GM18909 (cell line): ENCODE measurements around the gene RBCK1.

Experiments
- ATAC-seq: cut with Tn5 transposase; IDR thresholded peaks from one replicate; pipeline ENCODE4 v1.9.1; 2021; ENCODE audit warnings: mild to moderate bottlenecking; ENCODE audit not compliant: unreplicated experiment, poor library complexity

Gene RBCK1

DNA sequence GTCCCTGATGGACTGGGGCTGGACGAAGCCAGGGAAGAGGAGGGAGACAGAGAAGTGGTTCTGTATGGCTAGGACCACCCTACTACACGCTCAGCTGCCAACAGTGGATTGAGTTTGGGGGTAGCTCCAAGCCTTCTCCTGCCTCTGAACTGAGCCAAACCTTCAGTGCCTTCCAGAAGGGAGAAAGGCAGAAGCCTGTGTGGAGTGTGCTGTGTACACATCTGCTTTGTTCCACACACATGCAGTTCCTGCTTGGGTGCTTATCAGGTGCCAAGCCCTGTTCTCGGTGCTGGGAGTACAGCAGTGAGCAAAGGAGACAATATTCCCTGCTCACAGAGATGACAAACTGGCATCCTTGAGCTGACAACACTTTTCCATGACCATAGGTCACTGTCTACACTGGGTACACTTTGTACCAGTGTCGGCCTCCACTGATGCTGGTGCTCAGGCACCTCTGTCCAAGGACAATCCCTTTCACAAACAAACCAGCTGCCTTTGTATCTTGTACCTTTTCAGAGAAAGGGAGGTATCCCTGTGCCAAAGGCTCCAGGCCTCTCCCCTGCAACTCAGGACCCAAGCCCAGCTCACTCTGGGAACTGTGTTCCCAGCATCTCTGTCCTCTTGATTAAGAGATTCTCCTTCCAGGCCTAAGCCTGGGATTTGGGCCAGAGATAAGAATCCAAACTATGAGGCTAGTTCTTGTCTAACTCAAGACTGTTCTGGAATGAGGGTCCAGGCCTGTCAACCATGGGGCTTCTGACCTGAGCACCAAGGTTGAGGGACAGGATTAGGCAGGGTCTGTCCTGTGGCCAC lies 11.3 kb upstream of the RBCK1 start:
- ATAC-seq = no peak

- no peak for ATAC-seq
Measured at GRCh38 chr20:397432-398237, 10.5 kb upstream of the RBCK1 start.

DNA sequence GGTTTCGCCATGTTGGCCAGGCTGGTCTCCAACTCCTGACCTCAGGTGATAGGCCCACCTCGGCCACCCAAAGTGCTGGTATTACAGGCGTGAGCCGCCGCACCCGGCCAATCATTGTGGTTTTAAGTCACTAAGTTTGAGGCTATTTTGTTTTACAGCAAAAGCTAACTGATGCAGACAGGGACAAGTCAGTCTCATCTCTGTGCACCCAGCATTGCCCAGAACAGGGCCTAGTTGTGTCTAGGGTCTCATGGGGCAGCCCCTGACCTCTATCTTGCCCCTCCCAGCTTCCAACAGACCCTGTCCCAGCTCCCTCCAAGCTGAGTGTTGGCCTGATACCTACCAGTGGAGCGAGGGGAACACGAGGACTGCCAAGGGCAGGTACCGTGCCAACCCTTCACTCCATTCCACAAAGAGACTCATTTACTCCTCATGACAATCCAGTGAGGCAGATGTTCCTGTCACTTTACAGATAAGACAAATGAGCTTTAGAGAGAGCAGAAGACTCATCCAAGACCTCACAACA lies 8.9 kb upstream of the RBCK1 start:
- ATAC-seq = no peak

- ATAC-seq = no peak
Measured at GRCh38 chr20:400128-400453, 8.0 kb upstream of the RBCK1 start.

DNA sequence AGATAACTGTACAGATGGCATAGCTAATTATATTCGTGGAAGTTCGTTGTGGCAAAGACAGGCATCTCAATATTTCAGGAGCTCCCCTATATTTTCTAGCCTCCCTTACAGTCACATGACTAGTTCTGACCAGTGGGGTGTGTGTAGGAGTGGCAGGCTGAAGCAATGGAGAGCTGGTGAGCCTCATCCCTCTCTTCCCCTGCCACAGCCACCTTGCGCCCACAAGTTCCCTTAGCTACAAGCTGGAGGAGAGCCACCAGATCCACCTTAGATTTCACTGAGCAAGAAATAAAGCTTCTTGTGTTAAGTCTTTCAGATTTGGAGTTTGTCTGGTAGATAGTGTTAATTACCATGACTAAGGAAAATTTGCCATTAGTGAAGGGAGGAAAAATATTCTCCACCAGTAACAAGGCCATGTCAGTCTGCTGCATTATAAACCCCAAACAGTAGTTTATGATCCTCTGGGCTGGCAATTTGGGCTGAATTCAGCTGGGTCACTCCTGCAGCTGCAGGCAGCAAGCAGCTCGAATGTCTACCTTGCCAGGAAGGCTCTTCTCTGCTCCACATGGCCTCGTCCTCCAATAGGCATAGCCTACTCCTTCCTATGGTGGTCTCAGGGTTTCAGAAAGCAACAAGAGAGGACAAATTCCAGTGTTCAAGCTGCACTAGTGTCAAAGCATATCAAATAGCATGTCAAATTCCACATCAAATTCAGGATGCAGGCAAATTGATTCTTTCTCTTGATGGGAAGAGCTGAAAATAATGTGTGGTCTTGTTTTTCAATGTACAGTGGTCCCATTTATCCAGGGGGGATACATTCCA lies 7.4 kb upstream of the RBCK1 start:
- ATAC-seq = no peak

- ATAC-seq = no peak
Measured at GRCh38 chr20:401682-402495, 6.2 kb upstream of the RBCK1 start.

- no peak for ATAC-seq
Measured at GRCh38 chr20:402496-402885, 5.6 kb upstream of the RBCK1 start.

DNA sequence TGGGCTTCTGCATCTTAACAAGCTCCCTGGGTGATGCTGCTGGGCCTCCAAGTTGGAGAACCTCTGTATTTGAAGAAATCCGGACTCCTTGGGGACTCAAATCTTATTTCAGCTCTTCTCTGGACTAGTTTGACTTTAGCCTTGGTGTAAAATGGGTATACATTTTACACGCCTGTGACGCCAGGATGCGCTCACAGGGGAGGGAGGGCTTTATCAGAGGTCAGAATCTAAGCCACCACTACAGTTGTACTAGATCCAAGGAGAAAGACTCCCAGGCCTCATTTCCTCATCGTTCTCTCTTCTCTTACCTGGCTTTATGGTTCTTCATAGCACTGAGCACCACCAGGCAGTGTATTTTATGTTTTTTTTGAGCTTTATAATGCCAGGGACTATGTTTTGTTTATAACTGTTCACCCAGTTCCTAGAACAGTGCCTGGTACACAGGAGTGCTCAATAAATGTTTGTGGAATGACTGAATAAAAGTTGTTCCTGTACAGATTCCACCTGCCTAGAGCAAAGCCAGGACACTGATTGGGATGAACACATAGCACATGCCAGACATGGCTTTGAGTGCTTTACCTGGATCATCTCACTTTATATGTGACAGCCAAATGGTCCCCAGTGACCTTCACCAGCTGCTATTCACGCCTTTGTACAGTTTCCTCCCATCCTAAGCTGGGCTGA lies 5.1 kb upstream of the RBCK1 start:
- ATAC-seq = no peak

- no peak for ATAC-seq
Measured at GRCh38 chr20:403582-403957, 4.5 kb upstream of the RBCK1 start.

- no peak for ATAC-seq
Measured at GRCh38 chr20:404088-404487, 4.0 kb upstream of the RBCK1 start.

DNA sequence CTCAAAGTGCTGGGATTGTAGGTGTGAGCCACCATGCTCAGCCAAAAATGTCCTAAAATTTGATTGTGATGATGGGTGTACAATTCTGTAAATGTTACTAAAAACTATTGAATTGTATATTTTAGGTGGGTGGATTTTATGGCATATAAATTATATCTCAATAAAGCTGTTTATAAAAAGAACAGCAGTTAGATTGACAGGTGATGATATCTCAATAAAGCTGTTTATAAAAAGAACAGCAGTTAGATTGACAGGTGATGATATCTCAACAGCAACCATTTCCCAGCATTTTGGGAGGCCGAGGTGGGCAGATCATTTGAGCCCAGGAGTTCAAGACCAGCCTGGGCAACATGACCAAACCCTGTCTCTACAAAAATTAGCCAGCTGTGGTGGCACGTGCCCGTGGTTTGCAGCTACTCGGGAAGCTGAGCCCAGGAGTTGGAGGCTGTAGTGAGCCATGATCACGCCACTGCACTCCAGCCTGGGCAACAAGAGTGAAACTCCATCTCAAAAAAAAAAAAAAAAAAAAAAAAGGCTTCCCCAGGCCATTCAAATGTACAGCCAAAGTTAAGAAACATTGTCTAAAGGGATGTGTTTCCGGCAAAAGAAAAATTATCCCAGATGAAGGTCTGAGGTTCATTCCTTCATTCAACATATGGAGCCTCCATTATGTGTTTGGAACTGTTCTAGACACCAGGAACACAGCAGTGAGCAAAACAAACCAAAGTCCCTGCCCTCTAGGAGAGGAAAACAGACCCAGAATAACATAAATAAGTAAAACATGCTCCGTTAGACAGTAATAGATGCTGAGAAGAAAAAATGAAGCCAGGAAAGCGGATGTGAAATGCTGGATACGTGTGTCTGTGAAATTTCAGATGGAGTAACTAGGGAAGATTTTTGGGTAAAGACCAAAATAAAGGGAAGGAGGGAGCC lies 1.6 kb upstream of the RBCK1 start:
- ATAC-seq = no peak

GRCh38 chr20:407133-407952 lies 756 bp upstream of the RBCK1 start:
- ATAC-seq = peak; percentile 69

DNA sequence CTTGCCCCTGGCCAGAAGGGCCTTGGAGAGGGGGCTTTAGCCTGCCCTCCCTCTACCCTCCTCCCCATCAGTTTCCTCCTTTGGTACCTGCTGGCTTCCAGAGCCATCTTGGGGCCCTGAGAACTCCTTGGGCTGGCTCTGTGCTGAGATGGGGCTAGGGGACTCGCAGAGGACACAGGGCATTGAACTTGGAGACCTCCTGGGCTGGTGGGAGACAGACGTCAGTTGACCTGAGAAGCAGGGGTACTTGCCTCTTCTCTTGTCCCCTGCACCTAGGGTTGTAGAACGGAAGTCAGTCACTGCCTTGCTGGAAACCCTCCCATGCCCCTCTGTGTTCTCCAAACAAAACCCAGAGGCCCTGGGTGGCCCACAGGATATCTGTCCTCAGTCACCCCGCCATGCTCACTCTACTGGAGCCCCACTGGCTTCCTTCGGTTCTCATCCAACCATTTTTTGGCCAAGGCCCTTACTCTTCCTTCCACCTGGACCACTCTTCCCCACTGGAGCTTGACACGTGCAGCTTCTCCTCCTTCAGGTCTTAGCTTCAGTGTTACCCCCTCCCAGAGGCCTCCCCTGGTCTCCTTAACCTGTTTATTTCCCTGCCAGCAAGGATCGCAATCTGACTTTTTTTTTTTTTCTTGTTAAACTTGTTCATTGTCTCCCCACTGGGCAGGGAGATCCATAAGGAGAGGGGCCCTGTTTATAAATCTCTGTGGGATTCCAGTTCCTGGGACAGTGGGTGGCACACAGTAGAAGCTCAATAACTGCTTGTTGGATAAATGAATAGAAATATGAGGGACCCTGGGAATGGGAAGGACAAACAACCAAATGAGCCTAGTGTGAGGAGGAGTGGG lies 971 bp downstream of the RBCK1 start:
- peak; percentile 7 for ATAC-seq

- ATAC-seq = no peak
Measured at GRCh38 chr20:409697-410559, 1.8 kb downstream of the RBCK1 start.

DNA sequence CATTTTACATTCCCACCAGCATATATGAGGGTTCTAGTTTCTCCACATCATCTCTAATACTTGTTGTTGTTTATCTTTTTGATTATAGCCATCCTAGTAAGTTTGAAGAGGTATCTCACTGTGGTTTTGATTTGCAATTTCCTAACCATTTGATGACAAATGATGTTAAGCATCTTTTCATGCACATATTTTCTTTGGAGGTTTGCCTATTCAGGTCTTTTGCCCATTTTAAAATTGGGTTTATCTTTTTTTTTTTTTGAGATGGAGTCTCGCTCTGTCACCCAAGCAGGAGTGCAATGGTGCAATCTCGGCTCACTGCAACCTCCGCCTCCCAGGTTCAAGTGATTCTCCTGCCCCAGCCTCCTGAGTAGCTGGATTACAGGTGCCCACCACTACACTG lies 4.0 kb downstream of the RBCK1 start:
- ATAC-seq = no peak

DNA sequence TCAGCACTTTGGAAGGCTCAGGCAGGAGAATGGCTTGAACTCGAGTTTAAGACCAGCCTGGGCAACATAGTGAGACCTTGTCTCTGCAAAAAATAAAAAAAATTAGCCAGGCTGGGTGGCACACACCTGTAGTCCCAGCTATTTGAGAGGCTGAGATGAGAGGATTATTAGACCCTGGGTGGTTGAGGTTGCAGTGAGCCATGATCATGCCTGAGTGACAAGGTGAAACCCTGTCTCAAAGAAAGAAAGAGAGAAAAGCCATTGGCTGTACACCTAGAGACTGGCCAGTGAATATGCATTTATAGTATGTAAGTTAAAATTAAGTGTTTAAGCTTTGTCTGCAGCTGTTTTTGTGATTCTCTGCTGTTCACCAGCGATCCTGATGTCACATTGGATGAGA lies 6.1 kb downstream of the RBCK1 start:
- ATAC-seq = no peak
